Activated naive CD4-positive, alpha-beta T cell treated with Interleukin-2 at 50 U/mL for 16 hours (primary cell): ENCODE results near the gene CGGBP1.

Experiments
- DNase-seq: peaks from one replicate; pipeline ENCODE4 v3.0.0-alpha.2; 2020

Gene CGGBP1, protein sequence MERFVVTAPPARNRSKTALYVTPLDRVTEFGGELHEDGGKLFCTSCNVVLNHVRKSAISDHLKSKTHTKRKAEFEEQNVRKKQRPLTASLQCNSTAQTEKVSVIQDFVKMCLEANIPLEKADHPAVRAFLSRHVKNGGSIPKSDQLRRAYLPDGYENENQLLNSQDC

DNA sequence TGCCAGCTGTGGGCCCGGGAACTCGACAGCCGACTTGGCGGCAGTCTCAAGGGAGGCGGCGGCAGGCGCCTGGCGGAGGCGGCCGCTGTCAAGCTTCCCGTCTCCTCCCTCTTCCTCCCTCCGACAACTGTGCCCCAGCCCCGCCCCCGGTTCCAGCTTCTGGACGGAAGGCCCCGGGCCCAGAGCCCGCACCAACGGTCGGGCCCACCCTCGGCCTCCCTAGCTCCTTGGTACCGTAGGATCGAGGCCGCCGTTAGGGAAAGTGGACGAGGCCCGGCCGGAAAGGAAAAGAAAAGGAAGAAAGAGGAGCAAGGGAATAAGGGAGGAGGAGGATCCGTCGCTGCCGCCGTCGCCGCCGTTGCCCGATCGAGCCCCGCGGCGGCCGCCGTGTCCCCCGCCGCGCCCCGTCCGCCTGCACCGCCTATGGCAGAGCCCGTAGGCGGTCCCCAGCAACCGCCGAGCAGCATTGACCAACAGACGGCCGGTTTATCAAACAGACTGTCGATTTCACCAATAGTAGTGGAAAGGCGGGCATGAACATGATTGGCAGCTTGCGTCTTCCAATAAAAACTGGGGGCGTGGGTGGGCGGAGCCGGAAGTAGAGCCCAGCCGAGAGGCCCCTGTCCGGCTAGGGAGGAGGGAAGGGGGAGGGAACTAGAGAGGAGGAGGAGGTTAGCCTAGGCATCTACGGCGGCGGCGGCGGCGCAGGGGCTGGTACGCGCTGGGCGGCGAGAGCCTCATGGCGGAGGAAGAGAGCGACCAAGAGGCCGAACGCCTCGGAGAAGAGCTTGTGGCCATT is at the start of gene CGGBP1, which contains the start of gene ZNF654:
TSS of gene CGGBP1 (minus strand) at position 425 of the 799 bp plus-strand sequence. CDS start 3,029 bp downstream, outside the sequence.
TSS of gene ZNF654 (plus strand) at position 675 of the 799 bp plus-strand sequence. CDS start at position 740, 65 bp downstream.
- DNase-seq = peak; percentile 99

DNA sequence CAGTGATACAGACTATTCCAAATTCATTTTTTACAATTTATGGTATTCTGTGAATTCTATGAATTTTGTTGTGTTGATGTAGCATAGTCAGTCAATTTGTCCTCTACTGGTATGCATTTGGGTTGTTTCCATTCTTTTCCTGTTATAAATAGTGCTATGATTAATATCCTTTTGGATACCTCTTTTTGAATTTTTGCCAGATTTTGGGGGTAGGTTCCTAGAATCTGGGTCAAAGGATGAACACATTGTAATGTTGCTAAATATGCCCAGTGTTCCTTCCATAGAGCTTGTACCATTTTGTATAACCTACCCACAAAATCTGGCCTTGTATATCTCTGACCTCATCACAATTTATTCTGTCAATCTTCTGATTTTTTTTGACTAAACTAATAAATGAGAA is 46.5 kb upstream of the CGGBP1 start:
- DNase-seq = no peak

DNA sequence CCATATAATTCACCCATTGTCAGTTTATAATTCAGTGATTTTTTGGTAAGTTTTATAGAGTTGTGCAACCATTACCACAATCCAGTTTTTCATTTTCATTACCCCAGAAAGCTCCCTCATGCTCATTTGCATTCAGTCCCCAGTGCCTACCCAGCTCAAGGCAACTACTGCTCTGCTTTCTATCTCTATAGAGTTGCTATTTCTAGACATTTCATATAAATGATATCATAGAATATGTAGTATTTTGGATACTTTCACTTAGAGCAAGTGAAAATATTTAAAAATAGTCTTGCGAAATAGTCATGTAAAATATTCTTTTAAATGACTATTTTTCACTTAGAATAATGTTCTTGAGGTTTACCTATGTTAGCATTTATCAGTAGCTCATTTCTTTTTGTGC is 42.3 kb upstream of the CGGBP1 start:
- no peak for DNase-seq

DNA sequence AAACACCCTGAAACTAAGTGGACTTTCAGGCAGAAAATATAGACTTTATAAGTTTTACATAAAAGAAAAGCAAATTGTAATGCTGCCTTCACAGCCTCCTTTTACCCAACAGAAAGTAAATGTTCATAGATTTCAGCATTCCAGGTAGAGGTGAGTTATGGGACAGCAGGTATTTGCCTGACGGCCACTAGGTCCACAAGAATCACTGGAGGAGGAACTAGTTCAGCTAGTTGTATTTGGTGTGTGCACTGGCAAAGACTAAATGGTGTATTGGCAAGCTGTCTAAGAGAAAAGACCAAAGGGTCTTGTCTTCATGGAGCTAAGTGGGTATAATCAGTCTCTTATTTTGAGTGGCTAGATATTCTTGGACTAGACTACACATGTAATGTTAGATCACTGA is 34.5 kb upstream of the CGGBP1 start:
- no peak for DNase-seq

DNA sequence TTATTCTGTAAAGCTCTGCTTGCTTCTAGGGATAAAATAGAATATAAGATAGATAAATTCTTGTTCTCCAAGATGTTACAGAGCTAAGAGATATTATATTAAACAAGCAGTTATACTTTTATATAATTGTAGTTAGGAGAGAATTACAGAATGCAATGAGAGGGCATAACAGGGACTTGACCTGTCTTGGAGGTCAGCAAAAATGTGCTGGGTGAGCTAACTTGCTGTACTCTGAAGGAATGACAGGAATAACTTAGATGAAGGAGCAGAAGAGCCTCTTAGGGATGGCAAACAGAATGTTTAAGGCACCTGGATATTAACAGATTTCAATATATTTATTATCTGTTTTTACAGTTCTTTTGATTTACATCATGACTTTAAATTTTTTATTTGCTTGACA is 33.5 kb upstream of the CGGBP1 start:
- DNase-seq = no peak

DNA sequence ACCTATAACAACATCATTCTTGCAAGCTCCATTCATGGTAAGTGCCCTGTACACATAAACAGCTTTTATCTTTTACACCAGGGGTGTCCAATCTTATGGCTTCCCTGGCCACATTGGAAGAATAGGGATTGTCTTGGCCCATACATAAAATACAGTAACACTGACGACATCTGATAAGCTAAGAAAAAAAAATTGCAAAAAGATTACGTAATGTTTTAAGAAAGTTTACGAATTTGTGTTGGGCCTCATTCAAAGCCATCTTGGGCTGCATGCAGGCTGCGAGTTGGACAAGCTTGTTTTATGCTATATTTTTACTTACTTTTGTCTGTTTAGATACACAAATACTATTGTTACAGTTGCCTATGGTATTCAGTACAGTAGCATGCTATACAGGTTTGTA is 31.9 kb upstream of the CGGBP1 start:
- DNase-seq = no peak

DNA sequence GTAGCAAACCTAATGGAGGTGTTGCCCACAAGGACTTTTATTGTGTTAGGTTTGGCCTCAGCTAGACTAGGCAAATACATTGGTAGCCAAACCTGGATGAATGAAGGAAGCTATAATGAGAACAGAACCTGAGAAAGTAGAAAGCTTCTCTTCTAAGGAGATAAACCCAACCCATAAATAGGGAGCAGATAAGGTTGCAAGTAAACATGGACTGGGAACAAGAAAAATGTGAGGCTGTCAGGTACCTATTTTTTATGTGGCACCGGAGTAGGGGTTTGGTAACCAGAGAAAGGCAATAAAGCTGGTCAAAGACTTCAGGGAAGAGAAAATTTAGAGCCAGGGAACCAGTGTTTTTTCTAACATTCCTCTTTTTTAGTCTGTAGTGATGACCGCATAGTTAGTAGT is 25.3 kb upstream of the CGGBP1 start:
- DNase-seq = no peak

DNA sequence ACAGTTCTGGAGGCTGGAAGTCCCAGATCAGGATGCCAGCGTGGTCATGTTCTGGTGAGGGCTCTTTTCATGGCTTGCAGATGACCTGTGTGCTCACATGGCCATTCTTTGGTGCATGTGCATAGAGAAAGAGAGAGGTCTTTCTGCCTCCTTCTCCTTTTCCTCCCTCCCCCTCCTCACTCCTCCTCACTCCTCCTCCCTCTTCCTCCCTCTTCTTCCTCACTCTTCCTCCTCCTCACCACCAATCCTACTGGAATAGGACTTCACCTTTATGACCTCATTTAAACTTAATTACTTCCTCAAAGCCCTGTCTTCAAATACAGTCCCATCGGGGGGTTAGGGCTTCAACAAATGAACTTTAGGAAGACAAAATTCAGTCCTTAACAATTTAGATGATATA is 24.0 kb upstream of the CGGBP1 start:
- DNase-seq = no peak

DNA sequence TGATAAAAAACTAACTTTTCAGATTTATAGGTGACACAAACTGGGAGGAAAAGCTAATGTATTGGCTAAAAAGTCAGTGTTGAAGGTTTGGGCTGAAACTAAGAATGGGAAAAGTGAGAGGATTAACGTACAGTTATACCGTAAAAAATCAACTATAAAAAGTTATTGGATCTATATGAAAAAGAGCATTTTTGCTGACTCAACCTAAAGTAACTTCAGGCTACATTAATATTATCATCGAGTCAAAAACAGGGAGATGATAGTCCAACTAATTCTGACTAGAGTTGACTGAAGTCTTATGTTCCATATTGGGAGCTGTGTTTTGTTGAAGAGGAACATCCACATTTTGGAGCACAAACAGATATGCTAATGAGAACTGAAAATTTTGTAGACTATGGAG is 20.1 kb upstream of the CGGBP1 start:
- DNase-seq = no peak

DNA sequence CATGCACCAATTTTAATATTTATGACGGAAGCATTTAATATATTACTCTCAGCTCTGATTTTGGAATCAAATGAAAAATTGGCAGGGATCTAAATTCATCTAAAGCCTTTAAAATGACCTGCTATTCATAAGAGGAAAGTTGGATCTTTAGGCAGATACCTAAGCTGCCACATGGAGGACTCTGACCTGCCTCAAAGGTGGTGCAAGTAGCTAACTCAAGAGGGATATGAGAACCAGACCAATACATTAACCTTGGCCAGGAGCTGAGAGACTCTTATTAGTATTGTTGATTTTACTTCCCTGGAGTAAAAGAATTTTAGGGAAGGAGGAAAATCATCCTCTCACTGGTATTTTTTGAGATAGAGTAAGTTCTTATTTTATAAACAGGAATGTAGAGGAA is 17.9 kb upstream of the CGGBP1 start:
- DNase-seq = no peak

DNA sequence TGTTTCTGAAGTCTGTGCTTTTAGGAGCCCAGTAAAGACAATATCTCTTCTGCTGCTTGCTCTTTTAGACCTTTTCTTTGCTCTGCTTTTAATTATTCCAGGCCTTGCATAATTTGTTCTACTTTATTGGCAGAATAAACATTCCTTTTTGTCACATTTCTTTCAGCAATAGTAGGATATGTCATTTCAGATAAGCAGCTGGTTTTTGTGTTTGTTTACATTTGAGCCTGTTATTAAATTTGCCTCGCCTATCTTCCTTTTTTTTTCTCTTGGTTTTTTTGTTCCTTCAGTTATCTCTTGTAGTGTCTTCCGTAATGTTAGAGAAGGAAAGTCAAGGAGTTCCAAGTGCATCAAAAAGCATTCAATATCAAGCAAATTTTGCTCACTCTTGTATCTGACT is 16.7 kb upstream of the CGGBP1 start:
- DNase-seq = no peak

DNA sequence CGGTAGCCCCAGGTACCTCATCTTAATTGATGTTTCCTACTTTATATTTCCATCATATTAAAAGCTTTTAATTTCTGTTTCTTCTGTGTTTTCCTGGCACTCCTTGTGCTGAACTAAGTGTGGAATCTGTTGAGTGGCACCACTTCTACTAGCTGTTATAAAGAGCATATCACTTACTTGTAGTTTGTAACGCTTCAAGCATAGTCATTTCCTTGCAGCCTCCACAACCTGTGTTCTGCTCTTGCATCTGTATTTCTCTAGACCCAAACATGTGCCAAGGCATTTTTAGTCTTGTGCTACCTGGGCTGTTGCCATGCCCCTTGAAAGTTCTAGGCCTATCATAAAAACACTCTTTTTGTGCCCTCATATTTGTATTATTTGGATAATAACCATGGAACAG is 16.3 kb upstream of the CGGBP1 start:
- no peak for DNase-seq

DNA sequence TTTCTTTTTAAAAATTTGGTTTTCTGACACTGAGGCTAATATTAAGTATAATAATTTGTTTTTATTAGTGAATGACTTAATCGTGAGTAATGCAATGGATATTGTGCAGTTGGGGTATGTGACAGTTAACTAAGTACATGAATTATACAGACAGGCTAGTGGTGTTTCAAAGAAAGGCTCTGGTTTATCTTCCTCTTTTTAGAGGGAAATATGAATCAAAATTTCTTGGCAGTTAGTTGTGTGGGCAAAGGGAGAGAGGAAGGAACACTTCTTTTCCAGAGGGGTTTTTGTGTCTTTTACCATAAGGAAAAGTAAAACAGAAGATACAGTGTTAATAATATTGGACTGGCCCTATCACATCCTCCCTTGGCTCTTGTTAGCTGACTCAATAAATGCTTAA is 2.9 kb upstream of the CGGBP1 start:
- DNase-seq = no peak

DNA sequence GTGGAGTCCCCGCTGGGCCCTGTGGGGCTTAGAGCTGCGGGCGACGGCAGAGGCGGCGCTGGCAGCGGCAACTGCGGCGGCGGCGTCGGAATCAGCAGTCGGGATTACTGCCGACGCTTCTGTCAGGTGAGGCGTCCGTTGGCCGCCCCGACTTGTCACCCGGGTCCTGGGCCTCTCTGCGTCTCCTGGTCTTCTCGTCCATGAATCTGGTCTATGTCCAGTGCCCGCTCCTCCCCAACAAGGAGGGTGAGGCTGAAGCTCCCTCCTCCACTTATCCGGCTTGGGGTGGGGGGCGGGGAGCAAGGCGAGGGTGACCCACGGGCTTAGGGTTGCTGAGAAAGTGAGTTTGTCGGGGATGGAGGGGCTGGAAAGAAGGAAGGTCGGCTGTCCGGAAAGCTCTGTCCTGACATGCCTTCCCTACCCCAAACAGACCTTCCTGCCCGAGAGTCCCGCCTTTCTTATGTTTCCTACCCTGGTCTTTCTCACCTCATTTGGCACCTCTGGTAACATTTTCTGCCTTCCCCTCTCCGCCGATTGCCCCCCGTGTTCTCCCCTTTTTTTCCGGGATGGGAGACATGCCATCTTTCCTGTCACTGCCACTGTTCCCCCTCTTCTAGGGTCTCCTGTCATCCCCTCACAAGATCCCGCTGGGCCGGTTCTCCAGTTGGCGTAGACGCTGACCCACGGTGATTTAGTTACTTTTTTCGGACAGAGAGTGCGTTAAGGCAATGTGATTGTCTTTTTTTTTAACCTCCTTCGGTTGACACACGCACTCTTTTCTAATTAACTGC is 770 bp upstream of the CGGBP1 start:
- DNase-seq = no peak

DNA sequence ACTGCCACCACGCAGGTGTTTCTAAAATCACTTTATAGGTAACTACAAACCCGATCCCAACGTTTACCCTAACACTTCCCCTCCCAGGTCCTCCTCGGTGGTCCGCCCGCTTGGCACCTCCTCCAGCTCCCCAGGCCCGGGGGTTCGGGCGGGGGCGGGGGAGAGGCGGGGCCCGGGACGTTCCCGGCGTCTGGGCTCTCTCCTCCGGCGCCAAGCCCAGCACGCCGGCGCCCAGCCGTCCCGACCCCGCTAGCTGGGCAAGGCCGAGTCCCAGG is 562 bp downstream of the CGGBP1 start:
- DNase-seq = no peak

DNA sequence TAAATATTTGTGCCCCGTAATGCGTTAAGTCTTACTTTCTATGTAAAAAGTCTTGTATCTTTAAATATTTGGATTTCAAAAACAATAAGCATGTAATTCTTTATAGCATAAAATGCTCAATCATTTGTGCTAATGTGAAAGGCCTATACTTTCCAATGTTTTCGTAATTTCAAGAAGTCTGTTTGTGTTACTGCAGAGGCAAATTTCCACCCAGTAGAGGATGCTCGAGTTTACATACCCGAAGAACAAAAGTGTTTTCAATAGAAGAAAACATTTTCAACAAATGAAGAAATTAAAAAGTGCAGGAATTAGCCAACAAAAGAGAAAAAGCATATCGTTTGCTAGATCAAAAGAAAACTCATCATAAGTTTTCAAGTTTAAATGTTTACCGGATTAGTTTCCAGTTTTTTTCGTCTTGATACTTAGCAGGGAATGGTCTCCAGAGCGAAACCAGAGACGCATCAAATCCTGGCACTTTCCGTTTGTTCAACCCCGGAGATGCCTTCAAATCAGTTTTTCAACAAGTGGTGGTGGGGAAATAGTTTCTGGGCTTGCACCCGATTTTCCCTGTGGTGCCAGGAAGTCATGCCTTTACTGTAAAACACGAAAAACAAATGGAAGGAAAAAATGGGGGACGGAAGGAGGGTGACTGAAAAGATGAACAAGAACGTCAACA is 1.0 kb downstream of the CGGBP1 start:
- no peak for DNase-seq

DNA sequence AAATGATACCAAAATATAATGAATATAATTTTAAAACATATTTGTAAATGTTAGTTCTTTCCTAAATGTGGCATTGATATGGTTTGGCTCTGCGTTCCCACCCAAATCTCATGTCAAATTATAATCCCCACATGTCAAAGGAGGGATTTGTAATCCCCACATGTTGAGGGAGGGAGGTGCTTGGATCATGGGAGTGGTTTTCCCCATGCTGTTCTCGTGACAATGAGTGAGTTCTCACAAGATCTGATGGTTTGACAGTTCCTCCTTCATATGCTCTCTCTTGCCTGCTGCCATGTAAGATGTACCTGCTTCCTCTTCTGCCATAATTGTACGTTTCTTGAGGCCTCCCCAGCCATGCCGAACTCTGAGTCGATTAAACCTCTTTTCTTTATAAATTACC is 12.0 kb downstream of the CGGBP1 start:
- DNase-seq = no peak

DNA sequence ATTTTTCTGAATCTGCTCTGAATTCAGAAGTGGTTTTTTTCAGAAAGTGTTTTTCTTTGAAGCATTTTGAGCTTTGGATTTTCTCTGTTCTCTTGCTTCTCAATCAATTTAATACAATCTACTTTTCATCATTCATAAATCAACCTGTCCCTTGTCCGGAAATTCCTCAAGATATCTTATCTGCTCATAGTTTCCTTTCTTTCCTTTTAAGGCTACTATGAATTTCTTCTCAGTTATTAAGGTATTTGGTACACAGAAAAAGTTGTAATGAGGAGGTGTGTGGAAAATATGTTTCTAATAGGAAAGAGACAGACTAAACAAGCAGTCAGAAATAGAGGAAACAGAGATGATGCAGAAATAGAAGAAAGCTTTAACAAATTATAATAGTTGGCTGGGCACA is 14.4 kb downstream of the CGGBP1 start:
- DNase-seq = no peak

DNA sequence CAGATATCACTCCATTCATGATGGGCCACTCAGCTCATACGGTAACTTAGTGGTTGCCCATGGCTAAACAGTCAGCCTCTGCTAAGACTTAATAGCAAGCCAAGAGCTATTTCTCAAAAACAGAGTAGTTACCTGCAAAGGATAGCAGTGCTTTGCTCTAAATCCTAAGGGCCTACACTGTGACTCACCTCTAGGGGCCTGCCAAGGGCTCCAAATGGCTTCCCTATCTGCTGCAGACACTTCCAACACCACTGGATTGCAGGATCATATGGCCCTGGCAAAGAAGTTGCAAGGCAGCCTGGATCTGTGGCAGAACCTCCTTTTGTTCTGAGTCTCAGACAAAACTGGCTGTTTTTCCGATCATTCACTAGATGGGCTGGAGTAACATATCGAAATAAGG is 17.8 kb downstream of the CGGBP1 start:
- DNase-seq = no peak

DNA sequence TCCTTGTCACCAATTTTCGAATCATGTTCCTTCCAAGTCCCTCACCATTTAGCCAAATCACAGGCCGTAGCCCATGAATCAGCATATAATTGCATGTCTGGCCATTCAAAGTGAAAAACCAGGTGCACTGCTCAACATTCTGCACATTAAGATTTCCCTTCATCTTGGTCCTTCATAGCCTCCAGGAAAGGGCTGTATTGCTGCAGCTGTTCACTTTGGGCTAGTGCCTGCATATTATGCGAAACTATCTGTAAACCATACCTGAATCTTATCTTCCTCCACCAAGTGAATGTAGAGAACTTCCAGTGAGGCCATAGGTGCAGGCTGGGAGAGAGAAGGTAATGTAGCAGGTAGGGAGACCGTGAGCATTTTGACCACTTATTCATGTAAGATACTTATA is 18.3 kb downstream of the CGGBP1 start:
- DNase-seq = no peak

DNA sequence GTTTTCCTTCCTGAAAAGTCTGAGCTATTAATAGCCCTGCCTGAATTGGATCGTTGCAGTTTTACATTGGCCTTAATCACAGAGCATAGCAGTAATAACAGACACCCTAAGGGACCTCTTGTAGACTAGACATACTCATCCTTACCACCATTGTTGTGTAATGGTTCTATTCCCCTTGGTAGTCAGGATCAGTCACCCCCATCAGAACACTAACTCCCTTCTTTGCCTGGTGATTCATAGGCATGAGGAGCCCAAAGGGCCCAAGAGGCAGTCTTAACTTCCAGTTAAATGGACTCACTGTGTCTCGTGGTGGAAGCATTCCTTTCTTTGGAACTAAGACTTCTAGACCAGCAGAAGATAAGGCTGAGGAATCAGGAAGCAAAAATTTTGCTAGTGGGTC is 20.2 kb downstream of the CGGBP1 start:
- no peak for DNase-seq

DNA sequence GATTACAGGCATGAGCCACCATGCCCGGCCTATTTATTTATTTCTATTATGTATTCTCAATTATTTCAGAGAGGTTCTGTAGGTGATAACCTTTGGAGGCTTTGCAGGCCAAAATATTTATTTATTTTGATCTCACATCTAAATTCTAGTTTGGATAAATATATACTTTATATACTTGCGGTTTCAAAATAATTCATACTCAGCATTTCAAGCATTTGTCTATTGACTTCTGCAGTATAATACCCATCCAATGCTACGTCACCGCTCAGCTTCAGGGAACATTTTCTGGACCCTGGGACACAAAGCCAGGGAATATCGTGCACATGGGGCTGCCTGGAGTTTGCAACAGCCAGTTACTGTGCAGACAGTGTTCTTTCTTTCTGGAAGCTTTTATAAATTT is 22.6 kb downstream of the CGGBP1 start:
- DNase-seq = no peak

DNA sequence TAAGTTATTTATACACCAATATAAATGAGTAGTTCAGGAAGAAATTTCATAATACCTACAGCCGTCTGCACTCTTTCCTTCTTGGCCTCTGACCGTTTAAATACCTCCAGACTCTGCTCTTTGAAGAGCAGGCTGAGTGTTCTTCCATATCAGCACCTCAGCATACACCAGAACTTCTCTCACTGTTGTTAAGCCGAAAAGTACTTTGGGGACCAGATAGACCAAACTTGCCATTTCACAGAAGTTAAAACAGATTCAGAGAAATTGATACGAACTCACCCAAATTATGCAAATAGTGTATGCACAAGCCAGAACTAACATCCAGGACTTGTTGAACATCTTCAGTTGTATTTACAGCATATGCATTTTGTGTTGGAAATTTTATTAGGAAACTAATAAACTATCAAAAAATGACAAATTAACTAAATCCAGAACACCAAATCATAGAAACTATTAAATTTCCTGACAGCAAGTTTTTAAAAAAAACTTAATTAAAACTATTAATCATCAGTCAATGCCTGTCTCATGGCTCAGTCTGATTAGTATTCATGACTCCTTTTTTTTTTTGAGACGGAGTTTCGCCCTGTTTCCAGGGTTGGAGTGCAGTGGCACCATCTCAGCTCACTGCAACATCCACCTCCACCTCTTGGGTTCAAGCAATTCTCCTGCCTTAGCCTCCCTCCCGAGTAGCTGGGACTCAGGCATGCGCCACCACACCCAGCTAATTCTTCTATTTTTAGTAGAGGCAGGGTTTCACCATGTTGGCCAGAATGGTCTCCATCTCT is 24.1 kb downstream of the CGGBP1 start:
- DNase-seq = no peak
